ENCODE data around the gene LY86.

GRCh38 chr6:6661684-6662083 lies 73.2 kb downstream of the LY86 start:
- no peak for TF ChIP-seq POLR2A (IDR thresholded peaks at IDR 0.05; ENCODE audit: low read depth, low read length)
- no peak for TF ChIP-seq POLR2AphosphoS5 (IDR thresholded peaks at IDR 0.05; ENCODE audit: low read depth, low read length)
